IMR-90 (cell line): ENCODE results near the gene ALPK3. TPM values are rescaled to one million over a fixed set of nuclear protein-coding genes. Genes with fewer than 3 reads are reported as not detected.

ENCODE experiments used
- ATAC-seq: fragments of 200-7000 bp; cut with Tn5 transposase; 2 replicates; pipeline ENCODE4 v1.9.1; 2020; ENCODE audit warnings: low read depth, mild to moderate bottlenecking, moderate library complexity
- BruUV-seq: library from RNA; stranded (reverse); fragments of 400-500 nt; replicated peaks from 2 replicates; lab custom pipeline; 2021; lab: Mats Ljungman, UMichigan
- CTCF ChIA-PET: fragments of 300-600 bp; formaldehyde crosslinking; extraction: SDS; loops from one replicate; lab custom pipeline; 2021; ENCODE audit warnings: antibody characterized with exemption; lab: Yijun Ruan, JAX
- POLR2A ChIA-PET: fragments of 300-600 bp; sonication (Branson Sonifier 250); formaldehyde crosslinking; loops from one replicate; lab custom pipeline; 2022; ENCODE audit warnings: antibody characterized with exemption; ENCODE audit not compliant: unreplicated experiment; lab: Charles Lee
- DNase-seq: peaks from one replicate; pipeline ENCODE4 v3.0.0; 2013
- H2AFZ ChIP-seq: replicated peaks from 2 replicates; pipeline ENCODE3; 2013; ENCODE audit warnings: low read length, mild to moderate bottlenecking; ENCODE audit not compliant: poor library complexity
- H2AK5ac ChIP-seq: 2 replicates; pipeline ENCODE4 v1.6.1; 2013; ENCODE audit warnings: low read depth, low read length, inconsistent platforms
- H2AK9ac ChIP-seq: replicated peaks from 2 replicates; pipeline ENCODE3; 2013; ENCODE audit warnings: mild to moderate bottlenecking, low read depth, low read length, moderate library complexity; ENCODE audit not compliant: poor library complexity
- H2BK120ac ChIP-seq: 2 replicates; pipeline ENCODE4 v1.6.1; 2013; ENCODE audit warnings: low read depth, low read length, inconsistent platforms
- H2BK15ac ChIP-seq: 3 replicates; pipeline ENCODE4 v1.6.1; 2013; ENCODE audit warnings: low read depth, low read length, inconsistent platforms
- H2BK20ac ChIP-seq: 2 replicates; pipeline ENCODE4 v1.6.1; 2013; ENCODE audit warnings: low read depth, mild to moderate bottlenecking, inconsistent platforms, low read length, moderate library complexity
- H2BK5ac ChIP-seq: 2 replicates; pipeline ENCODE4 v1.6.1; 2013; ENCODE audit warnings: mild to moderate bottlenecking, low read depth, low read length, inconsistent platforms; ENCODE audit not compliant: poor library complexity, severe bottlenecking
- H3K14ac ChIP-seq: replicated peaks from 2 replicates; pipeline ENCODE4 v1.6.1; 2013; ENCODE audit warnings: low read depth, low read length, inconsistent platforms
- H3K18ac ChIP-seq: 2 replicates; pipeline ENCODE4 v1.6.1; 2013; ENCODE audit warnings: low read depth, low read length, control low read depth
- H3K23ac ChIP-seq: 2 replicates; pipeline ENCODE4 v1.6.1; 2013; ENCODE audit warnings: low read depth, low read length, inconsistent platforms
- H3K27ac ChIP-seq: 2 replicates; pipeline ENCODE4 v1.5.1; 2013; ENCODE audit warnings: mild to moderate bottlenecking, control low read depth, low read length; ENCODE audit not compliant: insufficient read depth
- H3K27me3 ChIP-seq: 2 replicates; pipeline ENCODE4 v1.6.1; 2013; ENCODE audit warnings: low read length; ENCODE audit not compliant: control insufficient read depth, insufficient read depth
- H3K36me3 ChIP-seq: 2 replicates; pipeline ENCODE4 v1.6.1; 2013; ENCODE audit warnings: low read length, mixed read lengths; ENCODE audit not compliant: control insufficient read depth, insufficient read depth
- H3K4ac ChIP-seq: 2 replicates; pipeline ENCODE4 v1.6.1; 2013; ENCODE audit warnings: low read depth, low read length, inconsistent platforms
- H3K4me1 ChIP-seq: 2 replicates; pipeline ENCODE4 v1.6.1; 2013; ENCODE audit warnings: low read length, mixed read lengths; ENCODE audit not compliant: control insufficient read depth, insufficient read depth
- H3K4me2 ChIP-seq: 2 replicates; pipeline ENCODE4 v1.6.1; 2013; ENCODE audit warnings: low read depth, mild to moderate bottlenecking, control low read depth, low read length, moderate library complexity
- H3K4me3 ChIP-seq: 2 replicates; pipeline ENCODE4 v1.5.1; 2013; ENCODE audit warnings: low read depth, mild to moderate bottlenecking, control low read depth, low read length, moderate library complexity; ENCODE audit not compliant: insufficient read depth
- H3K56ac ChIP-seq: 2 replicates; pipeline ENCODE4 v1.6.1; 2013; ENCODE audit warnings: low read length, inconsistent platforms; ENCODE audit not compliant: insufficient read depth; ENCODE audit errors: extremely low read depth
- H3K79me1 ChIP-seq, 2 experiments: 2 replicates each; pipeline ENCODE4 v1.6.1; 2013; ENCODE audit warnings: low read length in 2 of 2, inconsistent platforms in 1 of 2, low read depth in 1 of 2
- H3K9ac ChIP-seq: 2 replicates; pipeline ENCODE4 v1.6.1; 2013; ENCODE audit warnings: low read depth, low read length, control low read depth
- H3K9me1 ChIP-seq: 2 replicates; pipeline ENCODE4 v1.6.1; 2013; ENCODE audit warnings: low read length, inconsistent platforms; ENCODE audit not compliant: insufficient read depth
- H3K9me3 ChIP-seq: 2 replicates; pipeline ENCODE4 v1.6.1; 2013; ENCODE audit warnings: low read length; ENCODE audit not compliant: control insufficient read depth, insufficient read depth
- H4K20me1 ChIP-seq: 2 replicates; pipeline ENCODE4 v1.6.1; 2013; ENCODE audit warnings: low read length, inconsistent platforms; ENCODE audit not compliant: insufficient read depth
- H4K5ac ChIP-seq: 2 replicates; pipeline ENCODE4 v1.6.1; 2013; ENCODE audit warnings: mild to moderate bottlenecking, low read depth, low read length, control low read depth
- H4K8ac ChIP-seq, 2 experiments: 2 replicates each; pipeline ENCODE4 v1.6.1; 2013; ENCODE audit warnings: low read depth in 2 of 2, low read length in 2 of 2, control low read depth in 1 of 2, inconsistent platforms in 1 of 2
- H4K91ac ChIP-seq: 2 replicates; pipeline ENCODE4 v1.6.1; 2013; ENCODE audit warnings: low read depth, low read length, inconsistent platforms; ENCODE audit not compliant: insufficient read depth
- BHLHE40 ChIP-seq: fragments of 150-350 bp; IDR thresholded peaks from 2 replicates; pipeline ENCODE4 v1.6.1; 2016; ENCODE audit warnings: mild to moderate bottlenecking, low read depth, low read length
- CTCF ChIP-seq: conservative IDR thresholded peaks from 2 replicates; pipeline ENCODE4 v1.5.1; 2012; ENCODE audit warnings: mild to moderate bottlenecking, low read depth, low read length, improper control_type of control experiment
- FOS ChIP-seq: fragments of 150-350 bp; IDR thresholded peaks from 2 replicates; pipeline ENCODE4 v1.6.1; 2016; ENCODE audit warnings: low read depth, low read length
- MAFK ChIP-seq: IDR thresholded peaks from 2 replicates; pipeline ENCODE4 v1.6.1; 2012; ENCODE audit warnings: low read depth, low read length, improper control_type of control experiment
- MXI1 ChIP-seq: IDR thresholded peaks from 2 replicates; pipeline ENCODE4 v1.6.1; 2012; ENCODE audit warnings: low read depth, mild to moderate bottlenecking, low read length, moderate library complexity, borderline replicate concordance
- POLR2A ChIP-seq: IDR thresholded peaks from 2 replicates; pipeline ENCODE4 v1.6.1; 2012; ENCODE audit warnings: mild to moderate bottlenecking, low read depth, low read length
- RCOR1 ChIP-seq: IDR thresholded peaks from 2 replicates; pipeline ENCODE4 v1.6.1; 2012; ENCODE audit warnings: mild to moderate bottlenecking, low read length, improper control_type of control experiment; ENCODE audit not compliant: insufficient replicate concordance
- SMC3 ChIP-seq: fragments of 150-350 bp; IDR thresholded peaks from 2 replicates; pipeline ENCODE4 v1.6.1; 2016; ENCODE audit warnings: low read depth, mild to moderate bottlenecking, antibody characterized with exemption, low read length, moderate library complexity
- dilution Hi-C: fragments of 300-500 bp; cut with HindIII; formaldehyde crosslinking; loops from one replicate; pipeline ENCODE4 v1.14.3; 2018; ENCODE audit warnings: low sequenced_read_pairs; ENCODE audit not compliant: unreplicated experiment
- in situ Hi-C: fragments of 300-500 bp; cut with MboI; formaldehyde crosslinking; loops from 3 replicates; pipeline ENCODE4 v1.14.3; 2019; ENCODE audit warnings: low sequenced_read_pairs, inconsistent platforms, mixed read lengths
- intact Hi-C: fragments of 100-400 bp; cut with micrococcal nuclease; formaldehyde crosslinking; loops from 2 replicates; pipeline ENCODE4 v1.10.0; 2022
- polyA plus RNA-seq, 3 experiments: library from polyadenylated mRNA; depleted of rRNA; stranded (reverse); fragments of >200 nt; gene quantifications; 2 replicates each; pipeline ENCODE4 v1.2.3, GENCODE V29; 2012; ENCODE audit warnings: low replicate concordance in 1 of 3
- total RNA-seq: library from RNA; depleted of rRNA; stranded (reverse); fragments of >200 nt; gene quantifications from 2 replicates; pipeline ENCODE4 v1.2.3, GENCODE V29; 2012

Gene ALPK3
- total and polyA plus RNA-seq, 2 of the 4 experiments (the other 2 are of a cell fraction) = under 0.01 to 0.26 TPM

- Histone ChIP-seq H3K27ac (no peak overlapping the region), H4K91ac (no peak overlapping the region), H2BK120ac (no peak overlapping the region), H3K27me3 (peaks cover 2% of the 10 kb centered on the region; the same call in 1 of the 2 replicates), H3K4me2 (no peak overlapping the region), H3K9ac (no peak overlapping the region), H3K4ac (no peak overlapping the region), H3K9me1 (no peaks in the 10 kb centered on the region), H4K8ac (no peak overlapping the region), H3K4me3 (no peak overlapping the region), H3K36me3 (no peaks in the 10 kb centered on the region), H3K18ac (no peak overlapping the region), H3K56ac (no peak overlapping the region), H4K5ac (no peak overlapping the region), H3K4me1 (peaks cover 1% of the 10 kb centered on the region; the same call in 1 of the 2 replicates), H3K9me3 (peaks cover 3% of the 10 kb centered on the region; the same call in 1 of the 2 replicates), H3K14ac (no peak overlapping the region), H2AK5ac (no peak overlapping the region), H3K23ac (no peak overlapping the region), H2BK20ac (no peak overlapping the region), H2AK9ac (no peak overlapping the region), H2AFZ (no peak overlapping the region), H3K79me1 (no peaks in the 10 kb centered on the region), H4K20me1 (no peaks in the 10 kb centered on the region), H2BK5ac (no peak overlapping the region), H2BK15ac (no peak overlapping the region)
- intact Hi-C loops = loop anchor here (5.0 kb wide), 1 partner anchor 200 kb away; no protein-coding TSS in a partner anchor
- no TSS peak for BruUV-seq
- in situ Hi-C loops = no loop called here
- ChIA-PET CTCF (no interaction called here), POLR2A (no interaction called here)
- DNase-seq (no peak), ATAC-seq (no peak)
- dilution Hi-C loops = no loop called here
- no peak for TF ChIP-seq CTCF
- TF ChIP-seq RCOR1 = no peak
- TF ChIP-seq SMC3 = no peak
- no peak for TF ChIP-seq BHLHE40
- no peak for TF ChIP-seq FOS
- no peak for TF ChIP-seq POLR2A
- TF ChIP-seq MXI1 = no peak
- no peak for TF ChIP-seq MAFK
Measured at GRCh38 chr15:84847382-84847781, 30.2 kb downstream of the ALPK3 start.
